ENCODE results near the gene HSPA12A. TPM values are rescaled to one million over a fixed set of nuclear protein-coding genes. Genes with fewer than 3 reads are reported as not detected.

Gene HSPA12A
- total and polyA plus RNA-seq, 9 of the 15 experiments (the other 6 are each of a cell fraction or from before 2014, with no cell fraction given): 0.01 to 0.18 (median 0.04) TPM; not detected in 4

DNA sequence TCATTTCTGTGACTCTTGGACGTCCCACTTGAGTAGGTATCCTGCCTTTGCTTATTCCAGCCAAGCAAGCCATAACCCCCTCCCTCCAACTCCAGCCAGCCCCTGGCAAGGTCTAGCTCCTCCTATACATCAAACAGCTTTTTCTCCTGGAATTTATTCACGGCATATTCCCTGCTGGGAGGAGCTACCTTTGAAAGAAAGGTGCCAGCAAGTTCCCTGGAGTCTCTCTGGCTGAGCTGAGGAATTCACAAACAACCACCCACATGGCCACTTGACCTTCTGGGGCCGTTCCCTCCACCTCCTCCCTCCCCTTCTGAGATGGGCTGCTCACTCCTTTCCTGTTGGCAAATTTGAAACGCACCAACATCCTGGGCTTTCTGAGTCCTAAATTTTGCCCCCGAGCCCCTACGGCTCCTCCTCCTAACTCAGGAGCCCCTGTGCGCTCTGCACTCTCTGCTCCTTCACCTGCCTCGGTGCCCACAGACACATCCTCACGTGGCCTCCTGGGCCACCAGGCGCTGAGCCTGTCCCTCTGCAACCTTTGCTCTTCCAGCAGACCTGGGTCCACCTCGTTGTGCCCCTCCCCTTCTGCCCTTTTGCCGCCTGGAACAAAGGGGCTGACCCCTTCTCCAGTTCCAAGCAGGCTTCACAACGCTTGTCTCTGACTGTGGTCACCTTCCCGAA, 48.0 kb downstream of the HSPA12A start (continued):
- TF ChIP-seq FOXO4 (CRISPR knock-in tag; IDR thresholded peaks at IDR 0.05) (no peak), ZNF311 (CRISPR knock-in tag; IDR thresholded peaks at IDR 0.05) (no peak)

GRCh38 chr10:116692225-116692624, 50.1 kb downstream of the HSPA12A start:
- H3K4me3 ChIP-seq: no peak overlapping the region
- in situ Hi-C loops (cut with MboI) (loop anchor here (25.0 kb wide), 1 partner anchor 95 kb away; no protein-coding TSS in a partner anchor), intact Hi-C loops (cut with micrococcal nuclease) (no loop called here)
- FAIRE-seq (no peak), ATAC-seq (no peak), DNase-seq (ENCODE audit: extremely low read depth in 1 of 4, low spot score in 3 of 4) (no peak)
- ChIA-PET CTCF (ENCODE audit: low intra/inter-chr PET ratio) (no interaction called here), POLR2A (no interaction called here)
- H3K79me2 ChIP-seq (ENCODE audit: control insufficient read depth, insufficient read depth, low read length): no peaks in the 10 kb centered on the region
- H3K36me3 ChIP-seq (ENCODE audit: control insufficient read depth, insufficient read depth, low read length): no peaks in the 10 kb centered on the region
- H3K9ac ChIP-seq (ENCODE audit: insufficient read depth in 1 of 2, low read depth in 2 of 2, low read length in 2 of 2): no peak overlapping the region
- no peak overlapping the region for H2AFZ ChIP-seq (ENCODE audit: low read depth, low read length)
- no peaks in the 10 kb centered on the region for H3K9me1 ChIP-seq (ENCODE audit: control insufficient read depth, insufficient read depth, low read length)
- no peaks in the 10 kb centered on the region for H4K20me1 ChIP-seq (replicated peaks; ENCODE audit: control insufficient read depth, insufficient read depth, low read length)
- no peaks in the 10 kb centered on the region for H3K9me3 ChIP-seq (replicated peaks; ENCODE audit: control insufficient read depth, insufficient read depth, low read depth, low read length)
- H3K27me3 ChIP-seq (ENCODE audit: control insufficient read depth in 2 of 2, insufficient read depth in 2 of 2, low read length in 2 of 2): peaks cover 0 to 23% of the 10 kb centered on the region in 2 experiments; a peak in 1 of 5 replicates
- no peaks in the 10 kb centered on the region; a peak in 1 of 5 replicates for H3K4me1 ChIP-seq (replicated peaks in 1 of 2; ENCODE audit: control insufficient read depth in 2 of 2, insufficient read depth in 2 of 2, low read length in 2 of 2)
- no TSS peak for BruUV-seq (replicated peaks)
- WGBS (ENCODE audit: insufficient coverage, low coverage, missing lambda C conversion rate): 0% methylated on average over 6 of the region's 8 CpGs
- H3K27ac ChIP-seq (ENCODE audit: extremely low read depth, low read depth, low read length): no peak overlapping the region
- no peak overlapping the region for H3K4me2 ChIP-seq (ENCODE audit: insufficient read depth, low read length)
- TF ChIP-seq POLR2A (conservative IDR thresholded peaks at IDR 0.05) (no peak), NCOA2 (IDR thresholded peaks at IDR 0.05; ENCODE audit: partially characterized antibody in 2 of 2) (no peak), E4F1 (CRISPR knock-in tag; IDR thresholded peaks at IDR 0.05; ENCODE audit: borderline replicate concordance) (no peak), U2AF2 (optimal IDR thresholded peaks at IDR 0.05; ENCODE audit: low read depth, low read length) (no peak), ID3 (CRISPR knock-in tag; IDR thresholded peaks at IDR 0.05) (no peak), ID3 (tag; IDR thresholded peaks at IDR 0.05) (no peak), HDAC8 (tag; IDR thresholded peaks at IDR 0.05) (no peak), ZNF197 (CRISPR knock-in tag; IDR thresholded peaks at IDR 0.05; ENCODE audit: low read depth) (no peak)
- TF ChIP-seq, protein P1, sequence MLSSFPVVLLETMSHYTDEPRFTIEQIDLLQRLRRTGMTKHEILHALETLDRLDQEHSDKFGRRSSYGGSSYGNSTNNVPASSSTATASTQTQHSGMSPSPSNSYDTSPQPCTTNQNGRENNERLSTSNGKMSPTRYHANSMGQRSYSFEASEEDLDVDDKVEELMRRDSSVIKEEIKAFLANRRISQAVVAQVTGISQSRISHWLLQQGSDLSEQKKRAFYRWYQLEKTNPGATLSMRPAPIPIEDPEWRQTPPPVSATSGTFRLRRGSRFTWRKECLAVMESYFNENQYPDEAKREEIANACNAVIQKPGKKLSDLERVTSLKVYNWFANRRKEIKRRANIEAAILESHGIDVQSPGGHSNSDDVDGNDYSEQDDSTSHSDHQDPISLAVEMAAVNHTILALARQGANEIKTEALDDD (IDR thresholded peaks at IDR 0.05): no peak
- TF ChIP-seq, protein P2, sequence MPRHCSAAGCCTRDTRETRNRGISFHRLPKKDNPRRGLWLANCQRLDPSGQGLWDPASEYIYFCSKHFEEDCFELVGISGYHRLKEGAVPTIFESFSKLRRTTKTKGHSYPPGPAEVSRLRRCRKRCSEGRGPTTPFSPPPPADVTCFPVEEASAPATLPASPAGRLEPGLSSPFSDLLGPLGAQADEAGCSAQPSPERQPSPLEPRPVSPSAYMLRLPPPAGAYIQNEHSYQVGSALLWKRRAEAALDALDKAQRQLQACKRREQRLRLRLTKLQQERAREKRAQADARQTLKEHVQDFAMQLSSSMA (CRISPR knock-in tag; IDR thresholded peaks at IDR 0.05): no peak
- TF ChIP-seq, protein P3, sequence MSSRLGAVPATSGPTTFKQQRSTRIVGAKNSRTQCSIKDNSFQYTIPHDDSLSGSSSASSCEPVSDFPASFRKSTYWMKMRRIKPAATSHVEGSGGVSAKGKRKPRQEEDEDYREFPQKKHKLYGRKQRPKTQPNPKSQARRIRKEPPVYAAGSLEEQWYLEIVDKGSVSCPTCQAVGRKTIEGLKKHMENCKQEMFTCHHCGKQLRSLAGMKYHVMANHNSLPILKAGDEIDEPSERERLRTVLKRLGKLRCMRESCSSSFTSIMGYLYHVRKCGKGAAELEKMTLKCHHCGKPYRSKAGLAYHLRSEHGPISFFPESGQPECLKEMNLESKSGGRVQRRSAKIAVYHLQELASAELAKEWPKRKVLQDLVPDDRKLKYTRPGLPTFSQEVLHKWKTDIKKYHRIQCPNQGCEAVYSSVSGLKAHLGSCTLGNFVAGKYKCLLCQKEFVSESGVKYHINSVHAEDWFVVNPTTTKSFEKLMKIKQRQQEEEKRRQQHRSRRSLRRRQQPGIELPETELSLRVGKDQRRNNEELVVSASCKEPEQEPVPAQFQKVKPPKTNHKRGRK (tag; IDR thresholded peaks at IDR 0.05): no peak

Measured in K562 (cell line).